CD8-positive, alpha-beta memory T cell (primary cell): ENCODE measurements around the gene DSCAM. TPM values are rescaled to one million over a fixed set of nuclear protein-coding genes. Genes with fewer than 3 reads are reported as not detected.

Experiments
- CTCF ChIA-PET: fragments of 350-600 bp; sonication (Branson Sonifier 250); formaldehyde crosslinking; loops from one replicate; lab custom pipeline; 2021; ENCODE audit warnings: antibody characterized with exemption; lab: Charles Lee
- POLR2A ChIA-PET: fragments of 350-600 bp; sonication (Branson Sonifier 250); formaldehyde crosslinking; loops from one replicate; lab custom pipeline; 2021; ENCODE audit warnings: antibody characterized with exemption; lab: Charles Lee
- DNase-seq, 5 donors: peaks; one replicate each; pipeline versions ENCODE4 v3.0.0 to v3.0.0-alpha.2; 2020 to 2022; ENCODE audit warnings: mixed read lengths in 1 of 5
- H3K27ac ChIP-seq: one replicate; pipeline ENCODE4 v1.7.0; 2013; ENCODE audit warnings: low read depth, mild to moderate bottlenecking, low read length, moderate library complexity
- H3K27me3 ChIP-seq: 2 replicates; pipeline ENCODE4 v1.7.0; 2013; ENCODE audit warnings: low read length, mild to moderate bottlenecking; ENCODE audit not compliant: insufficient read depth, poor library complexity, severe bottlenecking
- H3K36me3 ChIP-seq: 2 replicates; pipeline ENCODE4 v1.7.0; 2013; ENCODE audit warnings: mild to moderate bottlenecking, low read length, moderate library complexity; ENCODE audit not compliant: insufficient read depth
- H3K4me1 ChIP-seq: 2 replicates; pipeline ENCODE4 v1.7.0; 2013; ENCODE audit warnings: mild to moderate bottlenecking, low read length, moderate library complexity; ENCODE audit not compliant: insufficient read depth
- H3K4me3 ChIP-seq: 2 replicates; pipeline ENCODE4 v1.7.0; 2013; ENCODE audit warnings: mild to moderate bottlenecking, low read length
- H3K9me3 ChIP-seq: 2 replicates; pipeline ENCODE4 v1.7.0; 2013; ENCODE audit warnings: mild to moderate bottlenecking, low read length
- H3K27ac Mint-ChIP-seq, 8 donors: one replicate each; pipeline ENCODE4 v1.8.0; 2020 to 2021; ENCODE audit warnings: mixed read lengths in 8 of 8, mild to moderate bottlenecking in 6 of 8, inconsistent platforms in 3 of 8, moderate library complexity in 3 of 8
- H3K27me3 Mint-ChIP-seq, 2 donors: one replicate each; pipeline ENCODE4 v1.8.0; 2020 to 2021; ENCODE audit warnings: mixed read lengths in 2 of 2, mild to moderate bottlenecking in 1 of 2, moderate library complexity in 1 of 2
- H3K36me3 Mint-ChIP-seq, 3 donors: one replicate each; pipeline ENCODE4 v1.8.0; 2020 to 2021; ENCODE audit warnings: mixed read lengths in 3 of 3, inconsistent platforms in 1 of 3, mild to moderate bottlenecking in 1 of 3
- H3K4me1 Mint-ChIP-seq, 3 donors: one replicate each; pipeline ENCODE4 v1.8.0; 2020 to 2021; ENCODE audit warnings: mixed read lengths in 3 of 3, inconsistent platforms in 1 of 3, mild to moderate bottlenecking in 1 of 3
- H3K4me3 Mint-ChIP-seq, 7 donors: one replicate each; pipeline ENCODE4 v1.8.0; 2020 to 2021; ENCODE audit warnings: mixed read lengths in 7 of 7, mild to moderate bottlenecking in 6 of 7, moderate library complexity in 4 of 7, inconsistent platforms in 2 of 7
- H3K9me3 Mint-ChIP-seq, 5 donors: one replicate each; pipeline ENCODE4 v1.8.0; 2020 to 2022; ENCODE audit warnings: mixed read lengths in 5 of 5, mild to moderate bottlenecking in 3 of 5, moderate library complexity in 2 of 5, inconsistent platforms in 1 of 5
- polyA plus RNA-seq: library from polyadenylated mRNA; unstranded; fragments of 300-500 nt; fragmentation: Illumina TruSeq; gene quantifications from one replicate; pipeline ENCODE4 v1.2.3, GENCODE V29; 2021
- total RNA-seq, 2 experiments: library from RNA; stranded (reverse); gene quantifications; one replicate each; pipeline ENCODE4 v1.2.3, GENCODE V29; 2021

DSCAM gene
- total and polyA plus RNA-seq, 3 experiments from 2014 or later, result not detected

GRCh38 chr21:40408561-40408960 lies 438.4 kb downstream of the DSCAM start:
- Mint-ChIP-seq H3K27me3 (no peaks in the 10 kb centered on the region), H3K4me3 (no peak overlapping the region), H3K4me1 (no peaks in the 10 kb centered on the region), H3K27ac (no peak overlapping the region), H3K9me3 (peaks cover 2 to 13% (median 8%) of the 10 kb centered on the region in 5 donors), H3K36me3 (no peaks in the 10 kb centered on the region)
- no peak overlapping the region for H3K27ac ChIP-seq
- H3K4me1 ChIP-seq, result no peaks in the 10 kb centered on the region
- no peaks in the 10 kb centered on the region for H3K27me3 ChIP-seq
- ChIA-PET POLR2A (no interaction called here), CTCF (no interaction called here)
- H3K36me3 ChIP-seq, result no peaks in the 10 kb centered on the region
- H3K9me3 ChIP-seq, result no peaks in the 10 kb centered on the region
- DNase-seq, result no peak
- H3K4me3 ChIP-seq, result no peak overlapping the region

GRCh38 chr21:40404396-40404800 lies 442.6 kb downstream of the DSCAM start:
- no peaks in the 10 kb centered on the region for H3K36me3 ChIP-seq
- Mint-ChIP-seq H3K4me1 (no peaks in the 10 kb centered on the region), H3K9me3 (peaks cover 1 to 20% (median 7%) of the 10 kb centered on the region in 5 donors), H3K4me3 (no peak overlapping the region), H3K27me3 (no peaks in the 10 kb centered on the region), H3K27ac (no peak overlapping the region), H3K36me3 (no peaks in the 10 kb centered on the region)
- no peak for DNase-seq
- H3K27me3 ChIP-seq, result no peaks in the 10 kb centered on the region
- H3K9me3 ChIP-seq, result no peaks in the 10 kb centered on the region
- no peak overlapping the region for H3K27ac ChIP-seq
- CTCF ChIA-PET, result no interaction called here
- H3K4me3 ChIP-seq, result no peak overlapping the region
- POLR2A ChIA-PET, result no interaction called here
- no peaks in the 10 kb centered on the region for H3K4me1 ChIP-seq

GRCh38 chr21:40402884-40403582 lies 443.9 kb downstream of the DSCAM start:
- no peaks in the 10 kb centered on the region for H3K9me3 ChIP-seq
- Mint-ChIP-seq H3K36me3 (no peaks in the 10 kb centered on the region), H3K4me1 (no peaks in the 10 kb centered on the region), H3K27ac (no peak overlapping the region), H3K9me3 (peaks cover 2 to 20% (median 7%) of the 10 kb centered on the region in 5 donors), H3K27me3 (no peaks in the 10 kb centered on the region), H3K4me3 (no peak overlapping the region)
- ChIA-PET POLR2A (no interaction called here), CTCF (no interaction called here)
- H3K27me3 ChIP-seq, result no peaks in the 10 kb centered on the region
- DNase-seq, result no peak
- H3K4me1 ChIP-seq, result no peaks in the 10 kb centered on the region
- no peak overlapping the region for H3K27ac ChIP-seq
- no peak overlapping the region for H3K4me3 ChIP-seq
- H3K36me3 ChIP-seq, result no peaks in the 10 kb centered on the region

GRCh38 chr21:40395732-40396131 lies 451.2 kb downstream of the DSCAM start:
- Histone ChIP-seq H3K27me3 (no peaks in the 10 kb centered on the region), H3K27ac (no peak overlapping the region), H3K9me3 (no peaks in the 10 kb centered on the region), H3K36me3 (no peaks in the 10 kb centered on the region), H3K4me3 (no peak overlapping the region), H3K4me1 (no peaks in the 10 kb centered on the region)
- no peak for DNase-seq
- Mint-ChIP-seq H3K27ac (no peak overlapping the region), H3K36me3 (no peaks in the 10 kb centered on the region), H3K4me1 (no peaks in the 10 kb centered on the region), H3K9me3 (peaks cover 8 to 18% (median 15%) of the 10 kb centered on the region in 5 donors), H3K4me3 (no peak overlapping the region), H3K27me3 (no peaks in the 10 kb centered on the region)
- CTCF ChIA-PET, result no interaction called here
- POLR2A ChIA-PET, result no interaction called here

GRCh38 chr21:40393066-40393465 lies 453.9 kb downstream of the DSCAM start:
- no peak overlapping the region for H3K4me3 Mint-ChIP-seq
- ChIA-PET CTCF (no interaction called here), POLR2A (no interaction called here)
- no peaks in the 10 kb centered on the region for H3K4me1 Mint-ChIP-seq
- peaks cover 4 to 19% (median 13%) of the 10 kb centered on the region in 5 donors for H3K9me3 Mint-ChIP-seq
- H3K27ac ChIP-seq, result no peak overlapping the region
- H3K4me1 ChIP-seq, result no peaks in the 10 kb centered on the region
- no peaks in the 10 kb centered on the region for H3K27me3 ChIP-seq
- DNase-seq, result no peak
- H3K36me3 Mint-ChIP-seq, result no peaks in the 10 kb centered on the region
- no peaks in the 10 kb centered on the region for H3K36me3 ChIP-seq
- H3K9me3 ChIP-seq, result no peaks in the 10 kb centered on the region
- no peaks in the 10 kb centered on the region for H3K27me3 Mint-ChIP-seq
- no peak overlapping the region for H3K27ac Mint-ChIP-seq
- H3K4me3 ChIP-seq, result no peak overlapping the region

- ChIA-PET POLR2A (no interaction called here), CTCF (no interaction called here)
- Histone ChIP-seq H3K9me3 (no peaks in the 10 kb centered on the region), H3K36me3 (no peaks in the 10 kb centered on the region), H3K4me1 (no peaks in the 10 kb centered on the region), H3K4me3 (no peak overlapping the region), H3K27ac (no peak overlapping the region), H3K27me3 (no peaks in the 10 kb centered on the region)
- Mint-ChIP-seq H3K4me1 (no peaks in the 10 kb centered on the region), H3K9me3 (peaks cover 0 to 10% (median 4%) of the 10 kb centered on the region in 5 donors), H3K27me3 (no peaks in the 10 kb centered on the region), H3K4me3 (no peak overlapping the region), H3K36me3 (no peaks in the 10 kb centered on the region), H3K27ac (no peak overlapping the region)
- DNase-seq, result no peak
These were observed 458.9 kb downstream of the DSCAM start for GRCh38 chr21:40388046-40388445.

- Mint-ChIP-seq H3K4me1 (no peaks in the 10 kb centered on the region), H3K9me3 (peaks cover 0 to 13% (median 4%) of the 10 kb centered on the region in 5 donors), H3K4me3 (no peak overlapping the region), H3K27ac (no peak overlapping the region), H3K27me3 (peaks cover 0 to 2% of the 10 kb centered on the region in 2 donors), H3K36me3 (no peaks in the 10 kb centered on the region)
- ChIA-PET CTCF (no interaction called here), POLR2A (no interaction called here)
- Histone ChIP-seq H3K27ac (no peak overlapping the region), H3K9me3 (no peaks in the 10 kb centered on the region), H3K27me3 (no peaks in the 10 kb centered on the region), H3K4me3 (no peak overlapping the region), H3K36me3 (no peaks in the 10 kb centered on the region), H3K4me1 (no peaks in the 10 kb centered on the region)
- DNase-seq, result no peak
These were observed 459.8 kb downstream of the DSCAM start for GRCh38 chr21:40386981-40387747.

- Mint-ChIP-seq H3K27me3 (peaks cover 0 to 2% of the 10 kb centered on the region in 2 donors), H3K36me3 (no peaks in the 10 kb centered on the region), H3K4me1 (no peaks in the 10 kb centered on the region), H3K4me3 (no peak overlapping the region), H3K27ac (no peak overlapping the region), H3K9me3 (peaks cover 0 to 13% (median 4%) of the 10 kb centered on the region in 5 donors)
- Histone ChIP-seq H3K36me3 (no peaks in the 10 kb centered on the region), H3K27me3 (no peaks in the 10 kb centered on the region), H3K4me3 (no peak overlapping the region), H3K27ac (no peak overlapping the region), H3K9me3 (no peaks in the 10 kb centered on the region), H3K4me1 (no peaks in the 10 kb centered on the region)
- CTCF ChIA-PET, result no interaction called here
- no peak for DNase-seq
- POLR2A ChIA-PET, result no interaction called here
These were observed 460.6 kb downstream of the DSCAM start for GRCh38 chr21:40386294-40386911.
